H1 (cell line): Measurements from ENCODE around the gene AMOT.

ENCODE experiments used
- EP300 ChIP-seq, 2 experiments: IDR thresholded peaks; 1 replicate in 1 of 2; 2 replicates in 1 of 2; pipeline ENCODE4 v1.6.1; 2011 to 2012; ENCODE audit warnings: low read depth in 2 of 2, low read length in 2 of 2, mild to moderate bottlenecking in 2 of 2, borderline replicate concordance in 1 of 2, inconsistent platforms in 1 of 2, moderate library complexity in 1 of 2
- TEAD4 ChIP-seq: IDR thresholded peaks from 2 replicates; pipeline ENCODE4 v1.6.1; 2012; ENCODE audit warnings: low read depth, low read length, inconsistent platforms, mixed read lengths
- TF ChIP-seq, protein P1 (sequence below), 3 experiments: IDR thresholded peaks; 1 replicate in 2 of 3; 2 replicates in 1 of 3; pipeline versions ENCODE4 v1.5.1 to v1.6.1; 2011; ENCODE audit warnings: low read length in 3 of 3, mild to moderate bottlenecking in 3 of 3, inconsistent platforms in 2 of 3, low read depth in 1 of 3, moderate library complexity in 1 of 3; ENCODE audit not compliant: insufficient read depth in 1 of 3; ENCODE audit errors: control extremely low read depth in 1 of 3

DNA sequence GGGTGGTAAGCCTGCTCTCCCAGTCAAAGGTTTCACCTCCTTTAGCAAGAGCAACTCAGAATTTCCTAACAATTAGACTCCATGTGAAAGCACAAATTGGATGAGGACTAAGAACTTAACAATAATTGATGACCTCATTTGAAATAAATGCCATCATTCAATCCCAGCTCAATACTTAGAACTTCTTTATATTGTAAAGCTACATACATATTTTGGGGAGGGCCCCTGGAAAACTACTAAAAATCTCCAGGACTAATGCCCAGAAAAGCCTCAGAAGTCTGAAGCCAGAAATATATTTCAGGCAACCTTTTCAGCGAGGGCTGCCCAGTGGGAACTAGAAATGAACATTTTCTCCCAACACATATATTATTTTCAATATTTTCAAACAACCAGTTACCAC lies 38.1 kb downstream of the AMOT start:
- no peak for TF ChIP-seq TEAD4
- TF ChIP-seq, protein P1, sequence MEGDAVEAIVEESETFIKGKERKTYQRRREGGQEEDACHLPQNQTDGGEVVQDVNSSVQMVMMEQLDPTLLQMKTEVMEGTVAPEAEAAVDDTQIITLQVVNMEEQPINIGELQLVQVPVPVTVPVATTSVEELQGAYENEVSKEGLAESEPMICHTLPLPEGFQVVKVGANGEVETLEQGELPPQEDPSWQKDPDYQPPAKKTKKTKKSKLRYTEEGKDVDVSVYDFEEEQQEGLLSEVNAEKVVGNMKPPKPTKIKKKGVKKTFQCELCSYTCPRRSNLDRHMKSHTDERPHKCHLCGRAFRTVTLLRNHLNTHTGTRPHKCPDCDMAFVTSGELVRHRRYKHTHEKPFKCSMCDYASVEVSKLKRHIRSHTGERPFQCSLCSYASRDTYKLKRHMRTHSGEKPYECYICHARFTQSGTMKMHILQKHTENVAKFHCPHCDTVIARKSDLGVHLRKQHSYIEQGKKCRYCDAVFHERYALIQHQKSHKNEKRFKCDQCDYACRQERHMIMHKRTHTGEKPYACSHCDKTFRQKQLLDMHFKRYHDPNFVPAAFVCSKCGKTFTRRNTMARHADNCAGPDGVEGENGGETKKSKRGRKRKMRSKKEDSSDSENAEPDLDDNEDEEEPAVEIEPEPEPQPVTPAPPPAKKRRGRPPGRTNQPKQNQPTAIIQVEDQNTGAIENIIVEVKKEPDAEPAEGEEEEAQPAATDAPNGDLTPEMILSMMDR (IDR thresholded peaks at IDR 0.05; ENCODE audit: control extremely low read depth in 1 of 3, insufficient read depth in 1 of 3, low read depth in 1 of 3, low read length in 3 of 3) = no peak
- no peak for TF ChIP-seq EP300 (IDR thresholded peaks at IDR 0.05; ENCODE audit: borderline replicate concordance in 1 of 2, low read depth in 2 of 2, low read length in 2 of 2)
